Suppressor macrophage (primary cell): ENCODE results near the gene PPP1R12C.
A peak's percentile ranks its signal among the peaks of the same experiment; 100 is the strongest.

Source experiments
- DNase-seq, 4 experiments: peaks; one replicate each; pipeline ENCODE4 v3.0.0-alpha.2; 2020 to 2022

PPP1R12C gene

GRCh38 chr19:55146705-55147273, 29.4 kb upstream of the PPP1R12C start:
- DNase-seq: no peak

- peak; percentile 35 to 57 (median 47) for DNase-seq
These were observed 28.8 kb upstream of the PPP1R12C start for GRCh38 chr19:55146078-55146704.

GRCh38 chr19:55145232-55145631, 27.8 kb upstream of the PPP1R12C start:
- peak; percentile 20 to 56 (median 51) for DNase-seq

- DNase-seq: no peak
These were observed 24.3 kb upstream of the PPP1R12C start for GRCh38 chr19:55141696-55142095.

- no peak for DNase-seq
These were observed 20.5 kb upstream of the PPP1R12C start for GRCh38 chr19:55137915-55138314.

- DNase-seq: no peak
These were observed 19.1 kb upstream of the PPP1R12C start for GRCh38 chr19:55136399-55137102.

- no peak for DNase-seq
These were observed 17.3 kb upstream of the PPP1R12C start for GRCh38 chr19:55134736-55135135.

- DNase-seq: peak in 2 of 4 experiments; percentile 28 to 29
These were observed 16.4 kb upstream of the PPP1R12C start for GRCh38 chr19:55133639-55134444.

GRCh38 chr19:55132453-55133129, 15.2 kb upstream of the PPP1R12C start:
- peak in 3 of 4 experiments; percentile 23 to 41 (median 32) for DNase-seq

GRCh38 chr19:55131421-55131820, 14.0 kb upstream of the PPP1R12C start:
- DNase-seq: no peak

- peak in 3 of 4 experiments; percentile 24 to 43 (median 39) for DNase-seq
These were observed 1.6 kb upstream of the PPP1R12C start for GRCh38 chr19:55119053-55119452.

- DNase-seq: peak; percentile 42 to 70 (median 55)
These were observed 1.1 kb upstream of the PPP1R12C start for GRCh38 chr19:55118401-55118991.

GRCh38 chr19:55117663-55118391, 390 bp upstream of the PPP1R12C start:
- DNase-seq: peak; percentile 98 to 99 (median 99)

- peak; percentile 79 to 91 (median 87) for DNase-seq
These were observed 1.1 kb downstream of the PPP1R12C start for GRCh38 chr19:55116232-55116858.

GRCh38 chr19:55115446-55116065, 1.9 kb downstream of the PPP1R12C start:
- no peak for DNase-seq

- DNase-seq: no peak
These were observed 2.8 kb downstream of the PPP1R12C start for GRCh38 chr19:55114566-55115145.

GRCh38 chr19:55113570-55114039, 3.8 kb downstream of the PPP1R12C start:
- DNase-seq: no peak

- DNase-seq: no peak
These were observed 4.5 kb downstream of the PPP1R12C start for GRCh38 chr19:55112777-55113569.

- DNase-seq: no peak
These were observed 5.1 kb downstream of the PPP1R12C start for GRCh38 chr19:55112246-55112776.
